Lower leg skin (tissue), 3 donors: Measurements from ENCODE around the gene KIAA0513.

Experiments used
- POLR2A ChIP-seq, 2 donors: fragments of 450-650 bp; IDR thresholded peaks; one replicate each; pipeline ENCODE4 v1.6.1; 2016 to 2017; ENCODE audit warnings: antibody characterized with exemption in 2 of 2, mild to moderate bottlenecking in 1 of 2, moderate library complexity in 1 of 2
- TF ChIP-seq, protein P1 (sequence below), 3 donors: fragments of 450-650 bp; IDR thresholded peaks; one replicate each; pipeline ENCODE4 v1.5.1; 2016; ENCODE audit warnings: antibody characterized with exemption in 3 of 3, mild to moderate bottlenecking in 3 of 3, moderate library complexity in 2 of 3

DNA sequence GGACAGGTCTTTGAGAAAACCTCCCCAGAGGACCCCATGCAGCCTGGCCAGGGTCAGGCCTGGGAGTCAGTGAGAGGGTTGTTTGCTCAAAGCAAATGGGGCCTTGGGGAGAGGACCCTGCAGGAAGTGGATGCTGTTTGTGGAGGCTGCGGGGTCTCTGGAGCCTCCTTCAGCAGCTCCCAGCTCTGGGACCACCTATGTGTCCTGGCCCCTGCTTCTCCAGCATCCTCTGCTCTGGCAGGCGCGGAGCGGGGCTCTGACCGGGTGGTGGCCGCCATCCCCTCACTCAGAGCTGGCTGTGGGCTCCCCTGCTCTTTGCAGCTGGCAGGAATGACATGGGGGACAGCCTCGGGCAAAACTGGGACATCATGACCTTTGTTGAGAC, 114.5 kb downstream of the KIAA0513 start:
- TF ChIP-seq, protein P1, sequence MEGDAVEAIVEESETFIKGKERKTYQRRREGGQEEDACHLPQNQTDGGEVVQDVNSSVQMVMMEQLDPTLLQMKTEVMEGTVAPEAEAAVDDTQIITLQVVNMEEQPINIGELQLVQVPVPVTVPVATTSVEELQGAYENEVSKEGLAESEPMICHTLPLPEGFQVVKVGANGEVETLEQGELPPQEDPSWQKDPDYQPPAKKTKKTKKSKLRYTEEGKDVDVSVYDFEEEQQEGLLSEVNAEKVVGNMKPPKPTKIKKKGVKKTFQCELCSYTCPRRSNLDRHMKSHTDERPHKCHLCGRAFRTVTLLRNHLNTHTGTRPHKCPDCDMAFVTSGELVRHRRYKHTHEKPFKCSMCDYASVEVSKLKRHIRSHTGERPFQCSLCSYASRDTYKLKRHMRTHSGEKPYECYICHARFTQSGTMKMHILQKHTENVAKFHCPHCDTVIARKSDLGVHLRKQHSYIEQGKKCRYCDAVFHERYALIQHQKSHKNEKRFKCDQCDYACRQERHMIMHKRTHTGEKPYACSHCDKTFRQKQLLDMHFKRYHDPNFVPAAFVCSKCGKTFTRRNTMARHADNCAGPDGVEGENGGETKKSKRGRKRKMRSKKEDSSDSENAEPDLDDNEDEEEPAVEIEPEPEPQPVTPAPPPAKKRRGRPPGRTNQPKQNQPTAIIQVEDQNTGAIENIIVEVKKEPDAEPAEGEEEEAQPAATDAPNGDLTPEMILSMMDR (IDR thresholded peaks at IDR 0.05), result no peak
- no peak for TF ChIP-seq POLR2A (IDR thresholded peaks at IDR 0.05)
